IgD-negative memory B cell (primary cell): ENCODE data around the gene SMIM1. TPM values are rescaled to one million over a fixed set of nuclear protein-coding genes. Genes with fewer than 3 reads are reported as not detected.
"Not testable (repeated sequence)": the region's sequence is repeated elsewhere in the genome, so short reads cannot be mapped to it uniquely, and the experiment has no call there.

Experiments
- H3K27ac Mint-ChIP-seq, 3 donors: one replicate each; pipeline ENCODE4 v1.8.0; 2020 to 2022; ENCODE audit warnings: mild to moderate bottlenecking in 3 of 3, mixed read lengths in 3 of 3, moderate library complexity in 1 of 3
- H3K27me3 Mint-ChIP-seq: one replicate; pipeline ENCODE4 v1.8.0; 2021; ENCODE audit warnings: mixed read lengths
- H3K36me3 Mint-ChIP-seq: one replicate; pipeline ENCODE4 v1.8.0; 2020; ENCODE audit warnings: mild to moderate bottlenecking, mixed read lengths
- H3K4me1 Mint-ChIP-seq, 3 donors: one replicate each; pipeline ENCODE4 v1.8.0; 2020 to 2022; ENCODE audit warnings: mixed read lengths in 3 of 3, mild to moderate bottlenecking in 1 of 3
- H3K4me3 Mint-ChIP-seq, 4 donors: one replicate each; pipeline ENCODE4 v1.8.0; 2020 to 2022; ENCODE audit warnings: mild to moderate bottlenecking in 4 of 4, mixed read lengths in 4 of 4, moderate library complexity in 3 of 4
- H3K9me3 Mint-ChIP-seq, 3 donors: one replicate each; pipeline ENCODE4 v1.8.0; 2020 to 2021; ENCODE audit warnings: mixed read lengths in 3 of 3, mild to moderate bottlenecking in 1 of 3
- polyA plus RNA-seq: library from polyadenylated mRNA; unstranded; fragments of 300-500 nt; fragmentation: Illumina TruSeq; gene quantifications from one replicate; pipeline ENCODE4 v1.2.3, GENCODE V29; 2021

SMIM1 gene
- not detected for polyA plus RNA-seq

- H3K4me1 Mint-ChIP-seq, result peaks cover 5% of the 10 kb centered on the region in 3 donors
- no peaks in the 10 kb centered on the region for H3K36me3 Mint-ChIP-seq
- H3K9me3 Mint-ChIP-seq, result no peaks in the 10 kb centered on the region
- H3K4me3 Mint-ChIP-seq, result peak within 1 kb of the TSS; percentile 52 to 90 (median 78)
- no peak within 1 kb of the TSS for H3K27ac Mint-ChIP-seq
- H3K27me3 Mint-ChIP-seq, result peaks cover 2% of the 10 kb centered on the region
Measured at GRCh38 chr1:3772715-3773571, at the start of gene SMIM1. SMIM1 (plus strand) TSS chr1:3772749; CDS start chr1:3775374, 2,625 bp downstream.

GRCh38 chr1:3722846-3723245 lies 49.7 kb upstream of the SMIM1 start:
- no peak overlapping the region for H3K27ac Mint-ChIP-seq
- H3K36me3 Mint-ChIP-seq, result no peaks in the 10 kb centered on the region
- H3K4me3 Mint-ChIP-seq, result no peak overlapping the region
- H3K9me3 Mint-ChIP-seq, result no peaks in the 10 kb centered on the region
- no peaks in the 10 kb centered on the region for H3K4me1 Mint-ChIP-seq
- H3K27me3 Mint-ChIP-seq, result peaks cover 9% of the 10 kb centered on the region

GRCh38 chr1:3724416-3725030 lies 48.0 kb upstream of the SMIM1 start:
- H3K9me3 Mint-ChIP-seq, H3K27me3 Mint-ChIP-seq, H3K4me1 Mint-ChIP-seq, H3K27ac Mint-ChIP-seq, H3K36me3 Mint-ChIP-seq, H3K4me3 Mint-ChIP-seq: not testable (repeated sequence)

GRCh38 chr1:3725366-3725765 lies 47.2 kb upstream of the SMIM1 start:
- Mint-ChIP-seq H3K9me3 (no peaks in the 10 kb centered on the region), H3K27me3 (peaks cover 6% of the 10 kb centered on the region), H3K4me1 (no peaks in the 10 kb centered on the region), H3K4me3 (no peak overlapping the region), H3K27ac (no peak overlapping the region), H3K36me3 (peaks cover 2% of the 10 kb centered on the region)

GRCh38 chr1:3727042-3727824 lies 45.3 kb upstream of the SMIM1 start:
- no peaks in the 10 kb centered on the region for H3K27me3 Mint-ChIP-seq
- H3K27ac Mint-ChIP-seq, result no peak overlapping the region
- peaks cover 2% of the 10 kb centered on the region for H3K36me3 Mint-ChIP-seq
- H3K4me1 Mint-ChIP-seq, result no peaks in the 10 kb centered on the region
- H3K4me3 Mint-ChIP-seq, result no peak overlapping the region
- no peaks in the 10 kb centered on the region for H3K9me3 Mint-ChIP-seq

- Mint-ChIP-seq H3K36me3 (peaks cover 2% of the 10 kb centered on the region), H3K4me3 (no peak overlapping the region), H3K4me1 (no peaks in the 10 kb centered on the region), H3K27me3 (no peaks in the 10 kb centered on the region), H3K27ac (no peak overlapping the region), H3K9me3 (no peaks in the 10 kb centered on the region)
Measured at GRCh38 chr1:3727825-3728776, 44.4 kb upstream of the SMIM1 start.

- Mint-ChIP-seq H3K27ac (no peak overlapping the region), H3K9me3 (no peaks in the 10 kb centered on the region), H3K27me3 (no peaks in the 10 kb centered on the region), H3K36me3 (peaks cover 2% of the 10 kb centered on the region), H3K4me3 (no peak overlapping the region), H3K4me1 (no peaks in the 10 kb centered on the region)
Measured at GRCh38 chr1:3729594-3730542, 42.7 kb upstream of the SMIM1 start.

GRCh38 chr1:3730543-3731247 lies 41.9 kb upstream of the SMIM1 start:
- no peaks in the 10 kb centered on the region for H3K27me3 Mint-ChIP-seq
- no peaks in the 10 kb centered on the region for H3K4me1 Mint-ChIP-seq
- H3K9me3 Mint-ChIP-seq, result no peaks in the 10 kb centered on the region
- H3K36me3 Mint-ChIP-seq, result peaks cover 2% of the 10 kb centered on the region
- no peak overlapping the region for H3K27ac Mint-ChIP-seq
- H3K4me3 Mint-ChIP-seq, result no peak overlapping the region

- Mint-ChIP-seq H3K9me3 (no peaks in the 10 kb centered on the region), H3K27me3 (no peaks in the 10 kb centered on the region), H3K36me3 (peaks cover 2% of the 10 kb centered on the region), H3K4me3 (no peak overlapping the region), H3K4me1 (no peaks in the 10 kb centered on the region), H3K27ac (no peak overlapping the region)
Measured at GRCh38 chr1:3731583-3732433, 40.7 kb upstream of the SMIM1 start.

GRCh38 chr1:3732434-3733093 lies 40.0 kb upstream of the SMIM1 start:
- no peaks in the 10 kb centered on the region for H3K9me3 Mint-ChIP-seq
- H3K27ac Mint-ChIP-seq, result no peak overlapping the region
- peaks cover 4% of the 10 kb centered on the region for H3K36me3 Mint-ChIP-seq
- H3K4me3 Mint-ChIP-seq, result no peak overlapping the region
- no peaks in the 10 kb centered on the region for H3K4me1 Mint-ChIP-seq
- H3K27me3 Mint-ChIP-seq, result no peaks in the 10 kb centered on the region

GRCh38 chr1:3733094-3733882 lies 39.3 kb upstream of the SMIM1 start:
- Mint-ChIP-seq H3K9me3 (no peaks in the 10 kb centered on the region), H3K36me3 (peaks cover 4% of the 10 kb centered on the region), H3K4me1 (no peaks in the 10 kb centered on the region), H3K27me3 (no peaks in the 10 kb centered on the region), H3K27ac (peak overlapping the region in 1 of 3 donors; percentile 16), H3K4me3 (no peak overlapping the region)
